MM.1S (cell line): ENCODE results near the gene OR2S2.

Source experiments
- DNase-seq: peaks from one replicate; pipeline ENCODE4 v3.0.0-alpha.2; 2015
- H2AFZ ChIP-seq: fragments of 300-600 bp; sonication (generic); 2 replicates; pipeline ENCODE4 v1.6.0; 2016; ENCODE audit warnings: antibody characterized with exemption, low read length
- H3F3A ChIP-seq: fragments of 300-600 bp; sonication (generic); 2 replicates; pipeline ENCODE4 v1.6.1; 2016; ENCODE audit warnings: mild to moderate bottlenecking, antibody characterized with exemption, low read length, moderate library complexity, mixed read lengths; ENCODE audit not compliant: insufficient read depth
- H3K27ac ChIP-seq: fragments of 300-600 bp; sonication (generic); 2 replicates; pipeline ENCODE4 v1.5.1; 2016; ENCODE audit warnings: mild to moderate bottlenecking, low read length
- H3K27me3 ChIP-seq: fragments of 300-600 bp; sonication (generic); replicated peaks from 2 replicates; pipeline ENCODE4 v1.6.0; 2016; ENCODE audit warnings: low read length; ENCODE audit not compliant: insufficient read depth
- H3K36me3 ChIP-seq: fragments of 300-600 bp; sonication (generic); replicated peaks from 2 replicates; pipeline ENCODE4 v1.6.1; 2016; ENCODE audit warnings: mild to moderate bottlenecking, low read length, mixed read lengths; ENCODE audit not compliant: insufficient read depth
- H3K4me1 ChIP-seq: fragments of 300-600 bp; sonication (generic); 2 replicates; pipeline ENCODE4 v1.6.1; 2016; ENCODE audit warnings: low read length, mixed read lengths
- H3K4me2 ChIP-seq: fragments of 300-600 bp; sonication (generic); 2 replicates; pipeline ENCODE4 v1.6.0; 2016; ENCODE audit warnings: low read depth, low read length
- H3K4me3 ChIP-seq: fragments of 300-600 bp; sonication (generic); 2 replicates; pipeline ENCODE4 v1.5.1; 2016; ENCODE audit warnings: low read length, mixed read lengths
- H3K79me2 ChIP-seq: fragments of 300-600 bp; sonication (generic); 2 replicates; pipeline ENCODE4 v1.6.1; 2016; ENCODE audit warnings: mixed run types, low read length, mixed read lengths
- H3K9ac ChIP-seq: fragments of 300-600 bp; sonication (generic); 2 replicates; pipeline ENCODE4 v1.6.1; 2016; ENCODE audit warnings: low read length, mixed read lengths
- H3K9me2 ChIP-seq: fragments of 300-600 bp; sonication (generic); replicated peaks from 2 replicates; pipeline ENCODE4 v1.6.1; 2016; ENCODE audit warnings: mild to moderate bottlenecking, low read length, mixed read lengths; ENCODE audit not compliant: insufficient read depth
- H3K9me3 ChIP-seq: fragments of 300-600 bp; sonication (generic); replicated peaks from 2 replicates; pipeline ENCODE4 v1.6.1; 2016; ENCODE audit warnings: mild to moderate bottlenecking, low read length, mixed read lengths; ENCODE audit not compliant: insufficient read depth
- H4K20me1 ChIP-seq: fragments of 300-600 bp; sonication (generic); 2 replicates; pipeline ENCODE4 v1.6.1; 2016; ENCODE audit warnings: mild to moderate bottlenecking, low read length, moderate library complexity, mixed read lengths; ENCODE audit not compliant: insufficient read depth
- EZH2 ChIP-seq: fragments of 300-600 bp; sonication (generic); optimal IDR thresholded peaks from 2 replicates; pipeline ENCODE3; 2017; ENCODE audit warnings: low read depth, mild to moderate bottlenecking, antibody characterized with exemption, low read length, mixed read lengths
- EZH2phosphoT487 ChIP-seq: fragments of 300-600 bp; sonication (generic); IDR thresholded peaks from 2 replicates; pipeline ENCODE4 v1.6.1; 2018; ENCODE audit warnings: antibody characterized with exemption, low read length
- TF ChIP-seq, protein P1 (sequence below): fragments of 300-600 bp; sonication (generic); IDR thresholded peaks from 2 replicates; pipeline ENCODE4 v1.5.1; 2016; ENCODE audit warnings: antibody characterized with exemption, low read length, mixed read lengths

OR2S2 gene

DNA sequence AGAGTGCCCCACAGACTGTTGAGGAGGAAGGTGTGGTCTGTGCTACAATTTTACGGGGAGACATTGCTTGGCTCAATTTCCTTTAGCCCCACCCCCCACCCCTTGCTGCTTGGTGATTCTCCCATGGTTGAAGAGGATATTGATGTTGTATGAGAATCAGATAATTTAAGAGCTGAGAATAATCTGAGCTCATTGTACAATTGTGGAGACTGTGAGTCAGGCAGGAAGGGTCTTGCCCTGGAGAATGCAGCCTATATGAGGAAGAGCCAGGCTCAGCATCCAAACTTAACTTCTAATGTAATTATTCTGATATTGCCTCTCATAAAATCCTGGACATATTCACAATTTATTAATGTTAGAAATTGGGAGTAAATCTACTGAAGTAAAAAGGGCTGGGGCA, 26.1 kb upstream of the OR2S2 start:
- H3K9me3 ChIP-seq, result no peaks in the 10 kb centered on the region
- H3K79me2 ChIP-seq, result no peaks in the 10 kb centered on the region
- H3K9me2 ChIP-seq, result no peaks in the 10 kb centered on the region
- H3K27ac ChIP-seq, result no peak overlapping the region
- H2AFZ ChIP-seq, result no peak overlapping the region
- H3F3A ChIP-seq, result no peaks in the 10 kb centered on the region
- DNase-seq, result no peak
- no peak overlapping the region for H3K4me3 ChIP-seq
- H3K4me1 ChIP-seq, result no peaks in the 10 kb centered on the region
- H3K9ac ChIP-seq, result no peak overlapping the region
- no peaks in the 10 kb centered on the region for H3K27me3 ChIP-seq
- H4K20me1 ChIP-seq, result no peaks in the 10 kb centered on the region
- TF ChIP-seq, protein P1, sequence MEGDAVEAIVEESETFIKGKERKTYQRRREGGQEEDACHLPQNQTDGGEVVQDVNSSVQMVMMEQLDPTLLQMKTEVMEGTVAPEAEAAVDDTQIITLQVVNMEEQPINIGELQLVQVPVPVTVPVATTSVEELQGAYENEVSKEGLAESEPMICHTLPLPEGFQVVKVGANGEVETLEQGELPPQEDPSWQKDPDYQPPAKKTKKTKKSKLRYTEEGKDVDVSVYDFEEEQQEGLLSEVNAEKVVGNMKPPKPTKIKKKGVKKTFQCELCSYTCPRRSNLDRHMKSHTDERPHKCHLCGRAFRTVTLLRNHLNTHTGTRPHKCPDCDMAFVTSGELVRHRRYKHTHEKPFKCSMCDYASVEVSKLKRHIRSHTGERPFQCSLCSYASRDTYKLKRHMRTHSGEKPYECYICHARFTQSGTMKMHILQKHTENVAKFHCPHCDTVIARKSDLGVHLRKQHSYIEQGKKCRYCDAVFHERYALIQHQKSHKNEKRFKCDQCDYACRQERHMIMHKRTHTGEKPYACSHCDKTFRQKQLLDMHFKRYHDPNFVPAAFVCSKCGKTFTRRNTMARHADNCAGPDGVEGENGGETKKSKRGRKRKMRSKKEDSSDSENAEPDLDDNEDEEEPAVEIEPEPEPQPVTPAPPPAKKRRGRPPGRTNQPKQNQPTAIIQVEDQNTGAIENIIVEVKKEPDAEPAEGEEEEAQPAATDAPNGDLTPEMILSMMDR, result no peak
- TF ChIP-seq EZH2 (no peak), EZH2phosphoT487 (no peak)
- H3K36me3 ChIP-seq, result no peaks in the 10 kb centered on the region
- no peak overlapping the region for H3K4me2 ChIP-seq

DNA sequence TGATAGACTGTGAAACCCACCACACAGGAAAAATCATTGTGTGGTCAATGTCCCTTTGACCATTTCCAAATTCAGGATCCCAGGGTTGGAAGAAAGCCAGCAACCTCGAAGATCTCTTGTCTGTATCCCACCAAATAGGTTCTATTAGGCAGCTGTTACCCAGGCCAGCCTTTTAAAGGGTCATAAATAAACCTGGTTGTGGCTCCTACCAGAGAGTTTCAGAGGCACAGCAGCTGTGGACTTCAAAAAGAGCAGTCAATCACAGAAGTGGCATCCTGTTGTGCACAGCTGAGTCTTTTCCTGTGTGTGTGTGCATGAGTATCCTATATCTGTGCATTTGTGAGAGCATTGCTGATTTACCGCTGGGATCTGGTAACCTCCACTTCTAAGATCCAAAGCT, 23.7 kb upstream of the OR2S2 start:
- no peaks in the 10 kb centered on the region for H3K79me2 ChIP-seq
- no peaks in the 10 kb centered on the region for H3K9me2 ChIP-seq
- H3F3A ChIP-seq, result no peaks in the 10 kb centered on the region
- no peak overlapping the region for H3K27ac ChIP-seq
- no peak overlapping the region for H3K9ac ChIP-seq
- H3K4me3 ChIP-seq, result no peak overlapping the region
- no peak for DNase-seq
- no peak overlapping the region for H2AFZ ChIP-seq
- TF ChIP-seq EZH2phosphoT487, result no peak
- H3K27me3 ChIP-seq, result no peaks in the 10 kb centered on the region
- H3K9me3 ChIP-seq, result no peaks in the 10 kb centered on the region
- no peaks in the 10 kb centered on the region for H4K20me1 ChIP-seq
- no peak overlapping the region for H3K4me2 ChIP-seq
- no peaks in the 10 kb centered on the region for H3K4me1 ChIP-seq
- H3K36me3 ChIP-seq, result no peaks in the 10 kb centered on the region

DNA sequence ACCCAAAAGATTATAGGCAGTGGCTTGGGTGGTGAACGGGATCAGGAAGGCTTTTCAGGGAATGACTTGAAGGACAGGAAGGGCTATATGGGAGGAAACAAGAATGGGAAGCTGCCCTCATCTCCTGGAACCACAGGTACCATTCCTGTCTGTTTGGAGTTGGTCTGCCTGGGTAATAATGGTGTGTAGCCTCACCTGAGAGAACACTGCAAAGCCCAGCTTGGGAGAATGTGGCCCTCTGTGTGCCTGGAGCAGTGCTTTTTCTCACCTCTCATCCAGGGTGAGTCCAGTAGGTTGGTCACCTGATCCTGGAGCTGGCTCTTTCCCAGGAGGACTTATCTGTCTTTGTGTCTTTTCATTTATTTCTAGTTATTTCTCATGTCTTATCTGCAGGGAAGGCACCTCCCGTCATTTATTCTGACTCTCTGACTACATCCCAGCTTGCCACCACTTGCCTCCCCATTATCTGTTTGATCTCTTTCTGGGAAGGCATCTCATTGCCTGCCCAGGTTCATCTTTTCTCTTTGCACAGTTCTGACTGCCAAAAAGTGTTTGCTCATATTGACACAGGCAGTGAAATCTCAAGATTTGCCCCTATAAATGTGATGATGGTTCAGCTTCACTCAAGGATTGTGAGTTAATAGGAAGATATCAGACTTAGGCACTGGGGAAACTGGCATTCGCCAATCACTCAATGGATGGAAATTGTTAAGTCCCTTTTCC, 22.5 kb upstream of the OR2S2 start:
- TF ChIP-seq, protein P1, result no peak
- TF ChIP-seq EZH2 (no peak), EZH2phosphoT487 (no peak)
- H3K9ac ChIP-seq, result no peak overlapping the region
- no peaks in the 10 kb centered on the region for H3F3A ChIP-seq
- H3K9me2 ChIP-seq, result no peaks in the 10 kb centered on the region
- no peak overlapping the region for H3K4me2 ChIP-seq
- no peak overlapping the region for H3K4me3 ChIP-seq
- no peak overlapping the region for H3K27ac ChIP-seq
- H3K27me3 ChIP-seq, result no peaks in the 10 kb centered on the region
- no peak for DNase-seq
- H3K79me2 ChIP-seq, result no peaks in the 10 kb centered on the region
- H3K36me3 ChIP-seq, result no peaks in the 10 kb centered on the region
- H3K9me3 ChIP-seq, result no peaks in the 10 kb centered on the region
- H2AFZ ChIP-seq, result no peak overlapping the region
- no peaks in the 10 kb centered on the region for H3K4me1 ChIP-seq
- no peaks in the 10 kb centered on the region for H4K20me1 ChIP-seq

DNA sequence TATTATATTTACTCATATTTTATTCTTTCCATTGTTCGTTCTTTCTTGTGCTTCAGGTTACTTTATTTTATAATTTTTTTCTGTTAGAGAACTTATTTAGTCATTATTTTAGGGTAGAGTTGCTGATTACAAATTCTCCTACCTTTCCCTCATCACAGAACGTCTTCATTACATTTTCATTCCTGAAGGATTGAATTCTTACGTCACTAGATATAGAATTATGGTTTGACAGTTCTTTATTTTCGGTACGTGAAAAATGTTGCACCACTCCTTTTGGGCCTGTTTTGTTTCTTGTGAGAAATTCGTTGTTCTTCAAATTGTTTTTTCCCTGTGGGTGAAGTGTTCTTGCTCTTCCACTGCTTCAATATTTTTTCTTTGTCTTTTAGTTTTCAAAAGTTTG, 20.8 kb upstream of the OR2S2 start:
- Histone ChIP-seq H3K4me3 (no peak overlapping the region), H3K27ac (no peak overlapping the region), H2AFZ (no peak overlapping the region), H3K79me2 (no peaks in the 10 kb centered on the region), H3K36me3 (no peaks in the 10 kb centered on the region), H3K27me3 (no peaks in the 10 kb centered on the region), H3K9ac (no peak overlapping the region), H3K4me1 (no peaks in the 10 kb centered on the region), H3K4me2 (no peak overlapping the region), H4K20me1 (no peaks in the 10 kb centered on the region), H3K9me3 (no peaks in the 10 kb centered on the region), H3F3A (no peaks in the 10 kb centered on the region), H3K9me2 (no peaks in the 10 kb centered on the region)
- no peak for DNase-seq
- no peak for TF ChIP-seq EZH2
- no peak for TF ChIP-seq EZH2phosphoT487
- TF ChIP-seq, protein P1, result no peak
